GM21367 (cell line): Measurements from ENCODE around the gene HIVEP1.

Experiments used
- ATAC-seq: cut with Tn5 transposase; IDR thresholded peaks from one replicate; pipeline ENCODE4 v1.9.1; 2021; ENCODE audit not compliant: unreplicated experiment

HIVEP1 gene

GRCh38 chr6:12115492-12115891, 103.4 kb downstream of the HIVEP1 start:
- ATAC-seq, result no peak

GRCh38 chr6:12116264-12116800, 104.2 kb downstream of the HIVEP1 start:
- no peak for ATAC-seq

GRCh38 chr6:12116978-12117377, 104.9 kb downstream of the HIVEP1 start:
- ATAC-seq, result no peak

- no peak for ATAC-seq
Observed at GRCh38 chr6:12118607-12119006, 106.5 kb downstream of the HIVEP1 start.

GRCh38 chr6:12119085-12119588, 107.0 kb downstream of the HIVEP1 start:
- ATAC-seq, result peak; percentile 56

- no peak for ATAC-seq
Observed at GRCh38 chr6:12125396-12125795, 113.3 kb downstream of the HIVEP1 start.

- no peak for ATAC-seq
Observed at GRCh38 chr6:12126051-12126450, 113.9 kb downstream of the HIVEP1 start.

GRCh38 chr6:12129523-12129922, 117.4 kb downstream of the HIVEP1 start:
- ATAC-seq, result no peak

- no peak for ATAC-seq
Observed at GRCh38 chr6:12132351-12133222, 120.5 kb downstream of the HIVEP1 start.

GRCh38 chr6:12134581-12134980, 122.5 kb downstream of the HIVEP1 start:
- ATAC-seq, result no peak

- no peak for ATAC-seq
Observed at GRCh38 chr6:12134991-12135390, 122.9 kb downstream of the HIVEP1 start.

GRCh38 chr6:12136905-12137304, 124.8 kb downstream of the HIVEP1 start:
- ATAC-seq, result no peak

GRCh38 chr6:12137480-12137879, 125.4 kb downstream of the HIVEP1 start:
- no peak for ATAC-seq

GRCh38 chr6:12138381-12138780, 126.3 kb downstream of the HIVEP1 start:
- ATAC-seq, result no peak

GRCh38 chr6:12138936-12139335, 126.8 kb downstream of the HIVEP1 start:
- ATAC-seq, result no peak

- no peak for ATAC-seq
Observed at GRCh38 chr6:12147557-12148316, 135.6 kb downstream of the HIVEP1 start.

GRCh38 chr6:12148317-12148801, 136.2 kb downstream of the HIVEP1 start:
- ATAC-seq, result no peak

GRCh38 chr6:12148841-12149240, 136.7 kb downstream of the HIVEP1 start:
- no peak for ATAC-seq

GRCh38 chr6:12149944-12150510, 137.9 kb downstream of the HIVEP1 start:
- no peak for ATAC-seq

GRCh38 chr6:12150812-12151432, 138.8 kb downstream of the HIVEP1 start:
- ATAC-seq, result no peak

GRCh38 chr6:12151433-12151820, 139.3 kb downstream of the HIVEP1 start:
- no peak for ATAC-seq
